Panc1 (cell line): ENCODE data around the gene KRTAP10-2. TPM values are rescaled to one million over a fixed set of nuclear protein-coding genes. Genes with fewer than 3 reads are reported as not detected.
"Not testable (repeated sequence)": the region's sequence is repeated elsewhere in the genome, so short reads cannot be mapped to it uniquely, and the experiment has no call there.

Experiments used
- ATAC-seq: fragments of 200-7000 bp; cut with Tn5 transposase; 2 replicates; pipeline ENCODE4 v1.9.1; 2020; ENCODE audit warnings: mild to moderate bottlenecking, moderate library complexity
- BruUV-seq: library from RNA; stranded (reverse); fragments of 400-500 nt; replicated peaks from 2 replicates; lab custom pipeline; 2021; lab: Mats Ljungman, UMichigan
- CTCF ChIA-PET: fragments of 300-600 bp; sonication (Branson Sonifier 250); formaldehyde crosslinking; loops from one replicate; lab custom pipeline; 2022; ENCODE audit warnings: antibody characterized with exemption; lab: Charles Lee
- POLR2A ChIA-PET: fragments of 300-600 bp; sonication (Branson Sonifier 250); formaldehyde crosslinking; loops from one replicate; lab custom pipeline; 2022; ENCODE audit warnings: antibody characterized with exemption; lab: Charles Lee
- DNase-seq: peaks from one replicate; pipeline ENCODE4 v3.0.0-alpha.2; 2010; ENCODE audit warnings: low read depth, low spot score
- H3K27ac ChIP-seq: 2 replicates; pipeline ENCODE4 v1.5.1; 2011; ENCODE audit warnings: mild to moderate bottlenecking, low read length, inconsistent platforms
- H3K27me3 ChIP-seq: fragments of 200-500 bp; sonication (Bioruptor generic); 2 replicates; pipeline ENCODE4 v1.6.0; 2014; ENCODE audit warnings: low read length, inconsistent platforms; ENCODE audit not compliant: control insufficient read depth, insufficient read depth
- H3K36me3 ChIP-seq: fragments of 200-500 bp; sonication (Bioruptor generic); 2 replicates; pipeline ENCODE4 v1.5.1; 2014; ENCODE audit warnings: inconsistent platforms, mild to moderate bottlenecking, low read length, moderate library complexity; ENCODE audit not compliant: control insufficient read depth, insufficient read depth
- H3K4me1 ChIP-seq: 2 replicates; pipeline ENCODE4 v1.5.1; 2011; ENCODE audit warnings: inconsistent platforms, mild to moderate bottlenecking, low read length, moderate library complexity; ENCODE audit not compliant: control insufficient read depth, insufficient read depth
- H3K4me3 ChIP-seq, 2 experiments: 2 replicates each; pipeline ENCODE4 v1.5.1; 2011 to 2012; ENCODE audit warnings: low read depth in 2 of 2, low read length in 2 of 2, mild to moderate bottlenecking in 2 of 2, inconsistent platforms in 1 of 2, moderate library complexity in 1 of 2
- H3K9me3 ChIP-seq: fragments of 200-500 bp; sonication (Bioruptor generic); 2 replicates; pipeline ENCODE4 v1.5.1; 2014; ENCODE audit warnings: low read depth, mild to moderate bottlenecking, inconsistent platforms, low read length, moderate library complexity; ENCODE audit not compliant: control insufficient read depth, insufficient read depth
- CTCF ChIP-seq: fragments of 450-650 bp; IDR thresholded peaks from 2 replicates; pipeline ENCODE4 v1.5.1; 2017; ENCODE audit warnings: mild to moderate bottlenecking
- POLR2AphosphoS5 ChIP-seq: IDR thresholded peaks from 2 replicates; pipeline ENCODE4 v1.6.1; 2012; ENCODE audit warnings: mild to moderate bottlenecking, low read depth, low read length, moderate library complexity
- SIN3A ChIP-seq: IDR thresholded peaks from 2 replicates; pipeline ENCODE4 v1.6.1; 2012; ENCODE audit warnings: low read depth, mild to moderate bottlenecking, low read length, moderate library complexity, borderline replicate concordance; ENCODE audit not compliant: insufficient read depth
- TCF7L2 ChIP-seq: IDR thresholded peaks from 2 replicates; pipeline ENCODE4 v1.6.1; 2011; ENCODE audit warnings: mild to moderate bottlenecking, low read depth, low read length, inconsistent platforms
- in situ Hi-C: cut with HindIII; loops from 2 replicates; pipeline ENCODE4 v1.10.0; 2016; ENCODE audit warnings: low sequenced_read_pairs, low pct_unique_long_range_greater_than_20kb
- intact Hi-C: fragments of 100-400 bp; cut with micrococcal nuclease; formaldehyde crosslinking; loops from one replicate; pipeline ENCODE4 v1.10.0; 2022; ENCODE audit not compliant: unreplicated experiment
- total RNA-seq: library from RNA; stranded (reverse); gene quantifications from one replicate; pipeline ENCODE4 v1.2.1, GENCODE V29; 2021; ENCODE audit not compliant: unreplicated experiment
- TF ChIP-seq, protein P1 (sequence below), 2 experiments: IDR thresholded peaks; 2 replicates each; pipeline ENCODE4 v1.6.1; 2011 to 2012; ENCODE audit warnings: low read depth in 2 of 2, control low read depth in 1 of 2, low read length in 1 of 2, mild to moderate bottlenecking in 1 of 2, moderate library complexity in 1 of 2; ENCODE audit not compliant: insufficient read depth in 1 of 2

KRTAP10-2 gene
- total RNA-seq, 1 experiment from 2014 or later: not detected

GRCh38 chr21:44550807-44551206 is 498 bp downstream of the KRTAP10-2 start:
- intact Hi-C loops: no loop called here
- TF ChIP-seq TCF7L2: no peak
- TF ChIP-seq POLR2AphosphoS5: no peak
- TF ChIP-seq CTCF: no peak
- Histone ChIP-seq H3K27ac (no peak overlapping the region), H3K27me3 (no peaks in the 10 kb centered on the region), H3K36me3 (no peaks in the 10 kb centered on the region), H3K9me3 (no peaks in the 10 kb centered on the region), H3K4me1 (no peaks in the 10 kb centered on the region), H3K4me3 (no peak overlapping the region)
- in situ Hi-C loops: no loop called here
- BruUV-seq: no TSS peak
- ATAC-seq: no peak
- ChIA-PET CTCF (no interaction called here), POLR2A (no interaction called here)
- DNase-seq: no peak

DNA sequence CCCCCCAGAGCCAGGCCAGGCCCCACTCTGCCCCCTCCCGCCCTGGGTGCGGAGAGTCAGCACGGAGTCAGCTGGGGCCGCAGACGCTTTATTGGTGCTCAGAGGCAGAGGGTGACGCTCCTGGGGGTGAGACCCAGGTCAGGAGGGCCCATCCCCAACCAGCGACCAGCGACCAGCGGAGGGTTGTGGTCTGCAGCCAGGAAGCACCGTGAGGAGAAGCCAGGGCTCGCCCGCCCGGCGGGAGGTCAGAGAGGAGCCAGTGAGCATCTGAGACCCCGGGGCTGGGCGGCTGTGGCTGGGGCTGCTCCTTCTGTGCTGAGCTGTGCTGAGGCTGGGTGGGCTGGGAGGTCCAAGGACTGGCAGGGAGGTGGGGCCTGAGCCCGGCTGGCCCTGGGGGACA is 1.0 kb downstream of the KRTAP10-2 start:
- H3K4me3 ChIP-seq, H3K36me3 ChIP-seq, ATAC-seq, H3K27ac ChIP-seq, H3K9me3 ChIP-seq, H3K27me3 ChIP-seq, H3K4me1 ChIP-seq, CTCF ChIA-PET, DNase-seq, BruUV-seq, intact Hi-C loops, POLR2A ChIA-PET, in situ Hi-C loops: not testable (repeated sequence)

- H3K36me3 ChIP-seq: no peaks in the 10 kb centered on the region
- ATAC-seq (no peak), DNase-seq (no peak)
- H3K9me3 ChIP-seq: no peaks in the 10 kb centered on the region
- BruUV-seq: no TSS peak
- in situ Hi-C loops (no loop called here), intact Hi-C loops (no loop called here)
- ChIA-PET POLR2A (no interaction called here), CTCF (interaction anchor here (0.5 kb wide), 1 partner anchor 31 kb away, joined by 3 read pairs; the partner anchor contains the start of gene KRTAP10-5)
- TF ChIP-seq, protein P1, sequence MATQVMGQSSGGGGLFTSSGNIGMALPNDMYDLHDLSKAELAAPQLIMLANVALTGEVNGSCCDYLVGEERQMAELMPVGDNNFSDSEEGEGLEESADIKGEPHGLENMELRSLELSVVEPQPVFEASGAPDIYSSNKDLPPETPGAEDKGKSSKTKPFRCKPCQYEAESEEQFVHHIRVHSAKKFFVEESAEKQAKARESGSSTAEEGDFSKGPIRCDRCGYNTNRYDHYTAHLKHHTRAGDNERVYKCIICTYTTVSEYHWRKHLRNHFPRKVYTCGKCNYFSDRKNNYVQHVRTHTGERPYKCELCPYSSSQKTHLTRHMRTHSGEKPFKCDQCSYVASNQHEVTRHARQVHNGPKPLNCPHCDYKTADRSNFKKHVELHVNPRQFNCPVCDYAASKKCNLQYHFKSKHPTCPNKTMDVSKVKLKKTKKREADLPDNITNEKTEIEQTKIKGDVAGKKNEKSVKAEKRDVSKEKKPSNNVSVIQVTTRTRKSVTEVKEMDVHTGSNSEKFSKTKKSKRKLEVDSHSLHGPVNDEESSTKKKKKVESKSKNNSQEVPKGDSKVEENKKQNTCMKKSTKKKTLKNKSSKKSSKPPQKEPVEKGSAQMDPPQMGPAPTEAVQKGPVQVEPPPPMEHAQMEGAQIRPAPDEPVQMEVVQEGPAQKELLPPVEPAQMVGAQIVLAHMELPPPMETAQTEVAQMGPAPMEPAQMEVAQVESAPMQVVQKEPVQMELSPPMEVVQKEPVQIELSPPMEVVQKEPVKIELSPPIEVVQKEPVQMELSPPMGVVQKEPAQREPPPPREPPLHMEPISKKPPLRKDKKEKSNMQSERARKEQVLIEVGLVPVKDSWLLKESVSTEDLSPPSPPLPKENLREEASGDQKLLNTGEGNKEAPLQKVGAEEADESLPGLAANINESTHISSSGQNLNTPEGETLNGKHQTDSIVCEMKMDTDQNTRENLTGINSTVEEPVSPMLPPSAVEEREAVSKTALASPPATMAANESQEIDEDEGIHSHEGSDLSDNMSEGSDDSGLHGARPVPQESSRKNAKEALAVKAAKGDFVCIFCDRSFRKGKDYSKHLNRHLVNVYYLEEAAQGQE (IDR thresholded peaks at IDR 0.05; ENCODE audit: insufficient read depth in 1 of 2, low read depth in 2 of 2, low read length in 1 of 2): no peak
- TF ChIP-seq POLR2AphosphoS5: no peak
- TF ChIP-seq TCF7L2: no peak
- no peak for TF ChIP-seq SIN3A
- no peak for TF ChIP-seq CTCF
- H3K4me1 ChIP-seq: no peaks in the 10 kb centered on the region
- H3K4me3 ChIP-seq: no peak overlapping the region
- no peaks in the 10 kb centered on the region for H3K27me3 ChIP-seq
- H3K27ac ChIP-seq: no peak overlapping the region
These were observed 1.6 kb downstream of the KRTAP10-2 start for GRCh38 chr21:44549525-44550211.
